Esophagus squamous epithelium (tissue), 5 donors: ENCODE data around the gene ZSCAN10. TPM values are rescaled to one million over a fixed set of nuclear protein-coding genes. Genes with fewer than 3 reads are reported as not detected.

Source experiments
- DNase-seq: peaks from one replicate; lab custom pipeline; 2025; lab: John Stamatoyannopoulos, UW
- H3K27ac ChIP-seq, 4 donors: fragments of 200-600 bp; sonication (generic); one replicate each; pipeline ENCODE4 v1.5.1; 2016 to 2019; ENCODE audit warnings: mild to moderate bottlenecking in 1 of 4
- H3K27me3 ChIP-seq, 4 donors: fragments of 200-600 bp; sonication (generic); 1 replicate in 3 of 4; 2 replicates in 1 of 4; pipeline versions ENCODE4 v1.5.1 to v1.6.0; 2017 to 2021; ENCODE audit warnings: antibody characterized with exemption in 1 of 4
- H3K36me3 ChIP-seq, 3 donors: fragments of 200-600 bp; sonication (generic); one replicate each; pipeline ENCODE4 v1.5.1; 2016 to 2019
- H3K4me1 ChIP-seq, 3 donors: fragments of 200-600 bp; sonication (generic); one replicate each; pipeline ENCODE4 v1.5.1; 2017 to 2019
- H3K4me3 ChIP-seq, 4 donors: fragments of 200-600 bp; sonication (generic); 1 replicate in 3 of 4; 2 replicates in 1 of 4; pipeline ENCODE4 v1.5.1; 2016 to 2019; ENCODE audit warnings: mild to moderate bottlenecking in 2 of 4, moderate library complexity in 1 of 4
- H3K9me3 ChIP-seq, 3 donors: fragments of 200-600 bp; sonication (generic); one replicate each; pipeline ENCODE4 v1.5.1; 2016 to 2019
- POLR2A ChIP-seq, 4 donors: fragments of 450-650 bp; IDR thresholded peaks; one replicate each; pipeline ENCODE4 v1.6.1; 2017; ENCODE audit warnings: antibody characterized with exemption in 4 of 4, mild to moderate bottlenecking in 4 of 4, moderate library complexity in 3 of 4
- WGBS, 2 donors: methylation state at CpG; one replicate each; pipeline ENCODE4 v1.1.5; 2018; 5-methylcytosine and 5-hydroxymethylcytosine counted together
- intact Hi-C: fragments of 100-400 bp; cut with DNase I; formaldehyde crosslinking; loops from one replicate; pipeline ENCODE4 v1.15.0; 2022
- total RNA-seq, 4 donors: library from RNA; depleted of rRNA; stranded (reverse); fragments of >200 nt; gene quantifications; one replicate each; pipeline ENCODE4 v1.1.0, GENCODE V29; 2016
- TF ChIP-seq, protein P1 (sequence below), 6 experiments: fragments of 450-650 bp in 4 of 6; fragments of 200-600 bp in 2 of 6; sonication (generic) in 2 of 6; IDR thresholded peaks; one replicate each; pipeline ENCODE4 v1.5.1; 2016 to 2019; ENCODE audit warnings: antibody characterized with exemption in 6 of 6, mild to moderate bottlenecking in 4 of 6, moderate library complexity in 4 of 6
- donor health status: DM: yes; HTN: yes; CAD: no.

ZSCAN10 gene
- total RNA-seq, 4 donors from 2014 or later = not detected

DNA sequence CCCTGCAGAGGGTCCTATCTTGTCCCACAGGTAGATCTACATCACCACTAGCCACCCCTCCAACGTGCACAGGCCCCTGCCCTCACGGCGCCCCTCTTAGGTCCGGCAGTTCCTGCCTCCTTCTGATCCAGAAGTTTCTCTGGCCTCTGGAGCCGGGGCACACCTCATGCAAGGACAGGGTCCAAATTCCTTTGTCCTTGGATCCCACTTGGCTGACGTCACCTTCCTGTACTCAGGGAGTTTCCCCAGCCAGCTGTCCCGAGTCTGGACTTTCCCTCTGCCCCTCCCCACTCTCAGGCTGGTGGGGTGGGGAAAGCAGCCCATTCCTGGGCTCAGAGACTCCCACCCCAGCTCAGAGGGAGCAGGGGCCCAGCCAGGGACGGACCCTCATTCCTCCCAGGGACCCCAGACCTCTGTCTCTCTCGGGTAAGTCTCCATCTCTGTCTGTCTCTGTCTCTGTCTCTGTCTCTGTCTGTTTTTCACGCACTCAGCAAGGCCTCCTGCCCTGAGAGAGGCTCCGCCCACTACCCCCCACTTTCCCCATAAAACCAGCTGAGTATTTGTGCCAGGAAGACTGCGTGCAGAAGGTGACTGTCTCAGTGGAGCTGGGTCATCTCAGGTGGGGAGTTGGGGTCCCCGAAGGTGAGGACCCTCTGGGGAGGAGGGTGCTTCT, 33.9 kb downstream of the ZSCAN10 start, which contains the start of gene IL32:
TSS of gene IL32 (plus strand) at position 572 of the 673 bp plus-strand sequence. CDS start 172 bp downstream, outside the sequence.
- WGBS, 2 donors = 41 to 44% methylated on average over 6 to 11 of the region's 13 CpGs
- peak within 1 kb of the TSS; percentile 7 to 58 (median 36) for H3K4me3 ChIP-seq

DNA sequence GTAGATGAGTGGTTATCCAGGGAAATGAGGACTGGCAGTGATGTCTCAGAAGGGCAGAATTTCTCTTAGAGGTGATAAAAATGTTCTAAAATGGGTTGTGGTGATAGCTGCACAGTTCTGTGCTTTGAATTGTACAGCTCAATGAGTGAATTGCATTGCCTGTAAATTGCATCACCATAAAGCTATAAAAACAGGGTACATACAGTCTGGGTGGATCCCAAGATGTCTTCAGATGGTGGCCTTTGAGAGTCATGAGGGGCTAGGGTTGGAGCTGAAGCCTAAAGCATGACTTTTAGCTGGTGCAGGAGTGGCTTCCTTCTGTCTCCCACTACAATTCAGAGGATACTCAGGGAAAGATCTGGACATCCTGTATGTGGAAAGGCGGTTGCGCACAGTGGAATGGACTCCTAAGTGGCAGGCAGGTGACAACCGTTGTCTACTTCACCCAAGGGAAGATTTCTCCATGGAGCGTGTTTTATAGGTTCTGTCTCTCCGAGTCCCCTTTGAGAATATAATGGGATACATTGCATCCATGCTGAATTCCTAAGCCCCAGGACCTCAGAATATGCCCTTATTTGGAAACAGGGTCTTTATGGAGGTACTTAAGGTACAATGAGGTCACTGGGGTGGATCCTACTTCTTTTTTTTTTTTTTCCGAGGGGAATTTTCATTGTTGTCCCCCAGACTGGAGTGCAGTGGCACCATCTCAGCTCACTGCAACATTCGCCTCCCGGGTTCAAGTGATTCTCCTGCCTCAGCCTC, 35.3 kb downstream of the ZSCAN10 start:
- H3K4me1 ChIP-seq = peaks cover 16 to 43% (median 31%) of the 10 kb centered on the region in 3 donors
- intact Hi-C loops = no loop called here
- WGBS, 2 donors = 80 to 89% methylated on average over 7 to 8 of the region's 8 CpGs
- no peak overlapping the region for H3K27ac ChIP-seq
- H3K4me3 ChIP-seq = no peak overlapping the region
- DNase-seq = no peak
- no peaks in the 10 kb centered on the region for H3K27me3 ChIP-seq
- TF ChIP-seq, protein P1, sequence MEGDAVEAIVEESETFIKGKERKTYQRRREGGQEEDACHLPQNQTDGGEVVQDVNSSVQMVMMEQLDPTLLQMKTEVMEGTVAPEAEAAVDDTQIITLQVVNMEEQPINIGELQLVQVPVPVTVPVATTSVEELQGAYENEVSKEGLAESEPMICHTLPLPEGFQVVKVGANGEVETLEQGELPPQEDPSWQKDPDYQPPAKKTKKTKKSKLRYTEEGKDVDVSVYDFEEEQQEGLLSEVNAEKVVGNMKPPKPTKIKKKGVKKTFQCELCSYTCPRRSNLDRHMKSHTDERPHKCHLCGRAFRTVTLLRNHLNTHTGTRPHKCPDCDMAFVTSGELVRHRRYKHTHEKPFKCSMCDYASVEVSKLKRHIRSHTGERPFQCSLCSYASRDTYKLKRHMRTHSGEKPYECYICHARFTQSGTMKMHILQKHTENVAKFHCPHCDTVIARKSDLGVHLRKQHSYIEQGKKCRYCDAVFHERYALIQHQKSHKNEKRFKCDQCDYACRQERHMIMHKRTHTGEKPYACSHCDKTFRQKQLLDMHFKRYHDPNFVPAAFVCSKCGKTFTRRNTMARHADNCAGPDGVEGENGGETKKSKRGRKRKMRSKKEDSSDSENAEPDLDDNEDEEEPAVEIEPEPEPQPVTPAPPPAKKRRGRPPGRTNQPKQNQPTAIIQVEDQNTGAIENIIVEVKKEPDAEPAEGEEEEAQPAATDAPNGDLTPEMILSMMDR (IDR thresholded peaks at IDR 0.05) = no peak
- no peak for TF ChIP-seq POLR2A (IDR thresholded peaks at IDR 0.05)
- no peaks in the 10 kb centered on the region for H3K9me3 ChIP-seq
- H3K36me3 ChIP-seq = no peaks in the 10 kb centered on the region

More for the DNA sequence above, 33.9 kb downstream of the ZSCAN10 start, which contains the start of gene IL32:
- H3K27ac ChIP-seq = peak within 1 kb of the TSS; percentile 43 to 75 (median 49)
- peak in 1 of 4 donors; percentile 31 for TF ChIP-seq POLR2A (IDR thresholded peaks at IDR 0.05)
- TF ChIP-seq, protein P1 (IDR thresholded peaks at IDR 0.05) = no peak
- no peaks in the 10 kb centered on the region for H3K27me3 ChIP-seq
- no peaks in the 10 kb centered on the region for H3K36me3 ChIP-seq
- no peak for DNase-seq
- H3K4me1 ChIP-seq = peaks cover 10 to 30% (median 24%) of the 10 kb centered on the region in 3 donors
- H3K9me3 ChIP-seq = no peaks in the 10 kb centered on the region
- intact Hi-C loops = no loop called here

DNA sequence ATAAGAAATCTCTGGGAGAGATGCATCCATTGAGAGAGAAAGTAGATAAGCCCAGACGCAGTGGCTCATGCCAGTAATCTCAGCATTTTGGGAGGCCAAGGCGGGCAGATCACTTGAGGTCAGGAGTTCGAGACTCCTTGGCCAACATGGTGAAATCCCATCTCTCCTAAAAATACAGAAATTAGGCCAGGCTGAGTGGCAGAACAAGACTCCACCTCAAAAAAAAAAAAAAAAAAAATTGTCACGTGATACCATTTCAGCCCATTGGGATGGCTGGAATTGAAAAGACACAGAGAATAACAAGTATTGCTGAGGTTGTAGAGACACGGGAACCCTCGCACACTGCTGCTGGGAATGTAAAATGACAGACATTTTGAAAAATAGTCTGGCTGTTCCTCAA, 36.5 kb downstream of the ZSCAN10 start:
- 77 to 88% methylated on average over 6 of the region's 6 CpGs for WGBS, 2 donors
- Histone ChIP-seq H3K27ac (no peak overlapping the region), H3K9me3 (no peaks in the 10 kb centered on the region), H3K4me3 (no peak overlapping the region), H3K4me1 (peaks cover 26 to 45% (median 33%) of the 10 kb centered on the region in 3 donors), H3K27me3 (peaks cover 0 to 9% (median 0%) of the 10 kb centered on the region in 4 donors), H3K36me3 (no peaks in the 10 kb centered on the region)
- intact Hi-C loops = no loop called here
- TF ChIP-seq POLR2A (IDR thresholded peaks at IDR 0.05) = no peak
- TF ChIP-seq, protein P1 (IDR thresholded peaks at IDR 0.05) = no peak
- DNase-seq = no peak

DNA sequence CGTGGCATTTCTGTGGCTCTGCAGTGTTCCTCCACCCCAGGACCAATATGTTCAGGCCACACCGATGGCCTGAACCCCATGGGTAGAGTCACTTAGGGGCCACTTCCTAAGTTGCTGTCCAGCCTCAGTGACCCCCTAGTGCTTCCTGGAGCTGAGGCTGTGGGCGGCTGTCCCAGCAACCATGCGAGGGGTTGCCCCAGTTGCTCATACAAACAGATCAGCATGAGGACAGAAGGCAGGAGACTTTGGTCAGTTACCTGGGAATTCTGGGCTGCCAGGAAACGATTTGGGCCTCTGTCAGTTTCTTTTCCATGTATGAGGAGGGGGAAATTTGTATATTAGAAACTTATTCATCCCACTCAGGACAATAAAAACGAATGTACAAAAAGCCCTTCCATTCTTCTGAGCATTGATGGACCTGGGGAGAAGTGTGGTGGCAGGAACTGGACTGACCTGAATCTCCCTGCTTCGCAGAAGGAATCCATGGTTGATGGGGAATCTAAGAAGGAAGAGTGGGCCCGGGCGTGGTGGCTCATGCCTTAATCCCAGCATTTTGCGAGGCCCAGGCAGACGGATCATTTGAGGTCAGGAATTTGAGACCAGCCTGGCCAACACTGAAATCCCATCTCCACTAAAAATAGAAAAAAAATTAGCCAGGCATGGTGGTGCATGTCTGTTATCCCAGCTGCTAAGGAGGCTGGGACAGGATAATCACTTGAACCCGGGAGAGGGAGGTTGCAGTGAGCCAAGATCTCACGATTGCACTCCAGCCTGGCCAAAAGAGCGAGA, 38.6 kb downstream of the ZSCAN10 start:
- H3K27me3 ChIP-seq = peaks cover 0 to 9% (median 0%) of the 10 kb centered on the region in 4 donors
- no peak for TF ChIP-seq POLR2A (IDR thresholded peaks at IDR 0.05)
- TF ChIP-seq, protein P1 (IDR thresholded peaks at IDR 0.05) = no peak
- H3K27ac ChIP-seq = no peak overlapping the region
- no peaks in the 10 kb centered on the region for H3K9me3 ChIP-seq
- H3K4me3 ChIP-seq = no peak overlapping the region
- no peak for DNase-seq
- peaks cover 26 to 39% (median 27%) of the 10 kb centered on the region in 3 donors for H3K4me1 ChIP-seq
- WGBS, 2 donors = 57 to 77% methylated on average over 11 to 12 of the region's 14 CpGs
- intact Hi-C loops = no loop called here
- H3K36me3 ChIP-seq = no peaks in the 10 kb centered on the region
